Karpas-422 (cell line): ENCODE results near the gene PIGA. TPM values are rescaled to one million over a fixed set of nuclear protein-coding genes. Genes with fewer than 3 reads are reported as not detected.

ENCODE experiments used
- DNase-seq: peaks from one replicate; pipeline ENCODE4 v3.0.0-alpha.2; 2015
- H2AFZ ChIP-seq: fragments of 200-600 bp; sonication (generic); 2 replicates; pipeline ENCODE4 v1.6.1; 2014; ENCODE audit warnings: antibody characterized with exemption, low read length, mixed read lengths
- H3K27ac ChIP-seq: fragments of 200-600 bp; sonication (generic); 2 replicates; pipeline ENCODE4 v1.5.1; 2014; ENCODE audit warnings: mild to moderate bottlenecking, low read length, moderate library complexity
- H3K27me3 ChIP-seq: fragments of 200-600 bp; sonication (generic); 2 replicates; pipeline ENCODE4 v1.6.1; 2014; ENCODE audit warnings: low read length, mixed read lengths
- H3K36me3 ChIP-seq: fragments of 200-600 bp; sonication (generic); 2 replicates; pipeline ENCODE4 v1.6.1; 2014; ENCODE audit warnings: low read length, mixed read lengths; ENCODE audit not compliant: insufficient read depth
- H3K4me1 ChIP-seq: fragments of 200-600 bp; sonication (generic); 2 replicates; pipeline ENCODE4 v1.6.1; 2014; ENCODE audit warnings: mild to moderate bottlenecking, low read length, mixed read lengths
- H3K4me2 ChIP-seq: fragments of 200-600 bp; sonication (generic); 2 replicates; pipeline ENCODE4 v1.6.1; 2014; ENCODE audit warnings: low read length, low read depth, mild to moderate bottlenecking; ENCODE audit not compliant: poor library complexity, severe bottlenecking
- H3K4me3 ChIP-seq: fragments of 200-600 bp; sonication (generic); 2 replicates; pipeline ENCODE4 v1.5.1; 2014; ENCODE audit warnings: mild to moderate bottlenecking, antibody characterized with exemption, low read length, mixed read lengths
- H3K79me2 ChIP-seq: fragments of 200-600 bp; sonication (generic); 2 replicates; pipeline ENCODE4 v1.6.1; 2014; ENCODE audit warnings: mild to moderate bottlenecking, low read length, mixed read lengths
- H3K9ac ChIP-seq: fragments of 200-600 bp; sonication (generic); 2 replicates; pipeline ENCODE4 v1.6.0; 2014; ENCODE audit warnings: low read length
- H3K9me2 ChIP-seq: fragments of 200-600 bp; sonication (generic), shearing (Covaris generic); replicated peaks from 2 replicates; pipeline ENCODE4 v1.6.0; 2014; ENCODE audit warnings: mild to moderate bottlenecking, low read length, moderate library complexity; ENCODE audit not compliant: insufficient read depth
- H3K9me3 ChIP-seq: fragments of 300-700, 200-600 bp; sonication (generic); 2 replicates; pipeline ENCODE4 v1.6.1; 2014; ENCODE audit warnings: low read length, mixed read lengths
- H4K20me1 ChIP-seq: fragments of 200-600 bp; sonication (generic); 2 replicates; pipeline ENCODE4 v1.6.1; 2014; ENCODE audit warnings: mild to moderate bottlenecking, antibody characterized with exemption, low read length, low read depth; ENCODE audit not compliant: insufficient read depth
- total RNA-seq: library from RNA; depleted of rRNA; stranded (reverse); fragments of >200 nt; shearing (Covaris generic); gene quantifications from 2 replicates; pipeline ENCODE4 v1.2.3, GENCODE V29; 2014; ENCODE audit warnings: low replicate concordance

PIGA gene
- total RNA-seq, 1 experiment from 2014 or later: 39.5 TPM

- peaks cover 24% of the 10 kb centered on the region for H3K79me2 ChIP-seq
- H2AFZ ChIP-seq: peak overlapping the region; percentile 29; the same call in 1 of the 2 replicates
- no peaks in the 10 kb centered on the region for H3K9me2 ChIP-seq
- H3K9ac ChIP-seq: peak overlapping the region; percentile 62
- no peaks in the 10 kb centered on the region for H3K36me3 ChIP-seq
- H3K27me3 ChIP-seq: no peaks in the 10 kb centered on the region
- H3K4me2 ChIP-seq: peak overlapping the region; percentile 69
- no peaks in the 10 kb centered on the region for H4K20me1 ChIP-seq
- no peaks in the 10 kb centered on the region for H3K9me3 ChIP-seq
- H3K4me1 ChIP-seq: peaks cover 15% of the 10 kb centered on the region
- no peak for DNase-seq
- H3K4me3 ChIP-seq: peak overlapping the region; percentile 66
- no peak overlapping the region for H3K27ac ChIP-seq
Observed at GRCh38 chrX:15336023-15336413, 695 bp upstream of the PIGA start.

GRCh38 chrX:15334561-15334960, 762 bp downstream of the PIGA start:
- no peaks in the 10 kb centered on the region for H4K20me1 ChIP-seq
- H3K9ac ChIP-seq: peak overlapping the region; percentile 78
- no peaks in the 10 kb centered on the region for H3K27me3 ChIP-seq
- H3K79me2 ChIP-seq: peaks cover 24% of the 10 kb centered on the region
- peak; percentile 52 for DNase-seq
- H3K4me1 ChIP-seq: peaks cover 15% of the 10 kb centered on the region
- H2AFZ ChIP-seq: no peak overlapping the region
- H3K9me3 ChIP-seq: no peaks in the 10 kb centered on the region
- peak overlapping the region; percentile 69 for H3K4me3 ChIP-seq
- no peak overlapping the region for H3K27ac ChIP-seq
- peak overlapping the region; percentile 65 for H3K4me2 ChIP-seq
- H3K9me2 ChIP-seq: no peaks in the 10 kb centered on the region
- H3K36me3 ChIP-seq: no peaks in the 10 kb centered on the region

- H3K27ac ChIP-seq: no peak overlapping the region
- H3K36me3 ChIP-seq: no peaks in the 10 kb centered on the region
- no peak overlapping the region for H3K9ac ChIP-seq
- H4K20me1 ChIP-seq: no peaks in the 10 kb centered on the region
- H3K4me2 ChIP-seq: no peak overlapping the region
- peaks cover 11% of the 10 kb centered on the region for H3K79me2 ChIP-seq
- H3K4me1 ChIP-seq: peaks cover under 1% of the 10 kb centered on the region; the same call in 1 of the 2 replicates
- no peaks in the 10 kb centered on the region for H3K9me2 ChIP-seq
- H3K9me3 ChIP-seq: no peaks in the 10 kb centered on the region
- H3K4me3 ChIP-seq: no peak overlapping the region
- no peaks in the 10 kb centered on the region for H3K27me3 ChIP-seq
- no peak for DNase-seq
- H2AFZ ChIP-seq: no peak overlapping the region
Observed at GRCh38 chrX:15328821-15329220, 6.5 kb downstream of the PIGA start.

- Histone ChIP-seq H3K36me3 (no peaks in the 10 kb centered on the region), H3K27ac (no peak overlapping the region), H3K27me3 (no peaks in the 10 kb centered on the region), H4K20me1 (no peaks in the 10 kb centered on the region), H3K9me2 (no peaks in the 10 kb centered on the region), H3K4me2 (no peak overlapping the region), H2AFZ (no peak overlapping the region), H3K4me3 (no peak overlapping the region), H3K9ac (no peak overlapping the region), H3K9me3 (no peaks in the 10 kb centered on the region), H3K79me2 (peaks cover 6% of the 10 kb centered on the region; the same call in 1 of the 2 replicates), H3K4me1 (no peaks in the 10 kb centered on the region)
- DNase-seq: no peak
Observed at GRCh38 chrX:15328131-15328530, 7.2 kb downstream of the PIGA start.

GRCh38 chrX:15322472-15322871, 12.9 kb downstream of the PIGA start:
- no peak for DNase-seq
- Histone ChIP-seq H3K4me2 (no peak overlapping the region), H3K4me3 (no peak overlapping the region), H3K4me1 (no peaks in the 10 kb centered on the region), H2AFZ (no peak overlapping the region), H3K27ac (no peak overlapping the region), H4K20me1 (no peaks in the 10 kb centered on the region), H3K27me3 (no peaks in the 10 kb centered on the region), H3K9me3 (no peaks in the 10 kb centered on the region), H3K9me2 (no peaks in the 10 kb centered on the region), H3K79me2 (no peaks in the 10 kb centered on the region), H3K36me3 (no peaks in the 10 kb centered on the region), H3K9ac (no peak overlapping the region)

GRCh38 chrX:15322072-15322471, 13.3 kb downstream of the PIGA start:
- Histone ChIP-seq H3K4me3 (no peak overlapping the region), H3K9me3 (no peaks in the 10 kb centered on the region), H3K79me2 (no peaks in the 10 kb centered on the region), H3K9me2 (no peaks in the 10 kb centered on the region), H3K36me3 (no peaks in the 10 kb centered on the region), H3K9ac (no peak overlapping the region), H3K4me2 (no peak overlapping the region), H3K27ac (no peak overlapping the region), H4K20me1 (no peaks in the 10 kb centered on the region), H2AFZ (no peak overlapping the region), H3K4me1 (no peaks in the 10 kb centered on the region), H3K27me3 (no peaks in the 10 kb centered on the region)
- DNase-seq: no peak

GRCh38 chrX:15321447-15321846, 13.9 kb downstream of the PIGA start:
- Histone ChIP-seq H3K4me1 (no peaks in the 10 kb centered on the region), H2AFZ (no peak overlapping the region), H3K4me3 (no peak overlapping the region), H3K79me2 (no peaks in the 10 kb centered on the region), H3K9me3 (no peaks in the 10 kb centered on the region), H4K20me1 (no peaks in the 10 kb centered on the region), H3K27me3 (no peaks in the 10 kb centered on the region), H3K4me2 (no peak overlapping the region), H3K27ac (no peak overlapping the region), H3K9ac (no peak overlapping the region), H3K9me2 (no peaks in the 10 kb centered on the region), H3K36me3 (no peaks in the 10 kb centered on the region)
- no peak for DNase-seq

- Histone ChIP-seq H4K20me1 (no peaks in the 10 kb centered on the region), H3K9me2 (no peaks in the 10 kb centered on the region), H3K9ac (no peak overlapping the region), H3K4me1 (peaks cover 5% of the 10 kb centered on the region; the same call in 1 of the 2 replicates), H3K36me3 (no peaks in the 10 kb centered on the region), H3K27me3 (no peaks in the 10 kb centered on the region), H2AFZ (no peak overlapping the region), H3K4me3 (no peak overlapping the region), H3K27ac (no peak overlapping the region), H3K79me2 (no peaks in the 10 kb centered on the region), H3K9me3 (no peaks in the 10 kb centered on the region), H3K4me2 (no peak overlapping the region)
- DNase-seq: no peak
Observed at GRCh38 chrX:15320297-15320696, 15.0 kb downstream of the PIGA start.

GRCh38 chrX:15319075-15319474, 16.2 kb downstream of the PIGA start:
- Histone ChIP-seq H3K27ac (no peak overlapping the region), H3K79me2 (no peaks in the 10 kb centered on the region), H3K4me3 (no peak overlapping the region), H3K9me3 (no peaks in the 10 kb centered on the region), H3K36me3 (no peaks in the 10 kb centered on the region), H4K20me1 (no peaks in the 10 kb centered on the region), H3K4me2 (no peak overlapping the region), H3K9me2 (no peaks in the 10 kb centered on the region), H3K9ac (no peak overlapping the region), H3K27me3 (no peaks in the 10 kb centered on the region), H2AFZ (no peak overlapping the region), H3K4me1 (peaks cover 8% of the 10 kb centered on the region; the same call in 1 of the 2 replicates)
- no peak for DNase-seq
